OCI-LY7 (cell line): ENCODE data around the gene PRND. TPM values are rescaled to one million over a fixed set of nuclear protein-coding genes. Genes with fewer than 3 reads are reported as not detected.

Experiments used
- BruUV-seq: library from RNA; stranded (reverse); fragments of 400-500 nt; replicated peaks from 2 replicates; lab custom pipeline; 2021; lab: Mats Ljungman, UMichigan
- CTCF ChIA-PET: fragments of 300-600 bp; sonication (Branson Sonifier 250); formaldehyde crosslinking; loops from one replicate; lab custom pipeline; 2022; ENCODE audit warnings: antibody characterized with exemption; ENCODE audit not compliant: unreplicated experiment; lab: Charles Lee
- POLR2A ChIA-PET: fragments of 300-600 bp; sonication (Branson Sonifier 250); formaldehyde crosslinking; loops from one replicate; lab custom pipeline; 2022; ENCODE audit warnings: antibody characterized with exemption; lab: Charles Lee
- DNase-seq: peaks from one replicate; pipeline ENCODE4 v3.0.0-alpha.2; 2015; ENCODE audit warnings: low spot score
- H2AFZ ChIP-seq: fragments of 200-600 bp; sonication (generic), shearing (Covaris generic); 2 replicates; pipeline ENCODE4 v1.6.1; 2014; ENCODE audit warnings: mild to moderate bottlenecking, antibody characterized with exemption, low read length, moderate library complexity
- H3K27ac ChIP-seq: fragments of 200-600 bp; sonication (generic); 2 replicates; pipeline ENCODE4 v1.5.1; 2014; ENCODE audit warnings: mixed run types, low read depth, mild to moderate bottlenecking, moderate library complexity, low read length, inconsistent platforms; ENCODE audit not compliant: poor library complexity, severe bottlenecking
- H3K36me3 ChIP-seq: fragments of 200-600 bp; sonication (generic); 2 replicates; pipeline ENCODE4 v1.6.1; 2014; ENCODE audit warnings: mild to moderate bottlenecking, antibody characterized with exemption, low read length, moderate library complexity, mixed read lengths; ENCODE audit not compliant: insufficient read depth
- H3K4me1 ChIP-seq: fragments of 200-600 bp; sonication (generic); 2 replicates; pipeline ENCODE4 v1.5.1; 2014; ENCODE audit warnings: mild to moderate bottlenecking, low read length; ENCODE audit not compliant: insufficient read depth, poor library complexity, severe bottlenecking
- H3K4me2 ChIP-seq: fragments of 200-600 bp; sonication (generic); 2 replicates; pipeline ENCODE4 v1.6.1; 2014; ENCODE audit warnings: mild to moderate bottlenecking, low read length
- H3K4me3 ChIP-seq: fragments of 200-600 bp; sonication (generic); 2 replicates; pipeline ENCODE4 v1.5.1; 2014; ENCODE audit warnings: mild to moderate bottlenecking, low read depth, low read length; ENCODE audit not compliant: poor library complexity, severe bottlenecking
- H3K79me2 ChIP-seq: fragments of 200-600 bp; sonication (generic); 2 replicates; pipeline ENCODE4 v1.6.1; 2016; ENCODE audit warnings: low read depth, mild to moderate bottlenecking, low read length, moderate library complexity, mixed read lengths; ENCODE audit not compliant: insufficient read depth
- H3K9me2 ChIP-seq: fragments of 200-600 bp; sonication (generic); 2 replicates; pipeline ENCODE4 v1.6.1; 2016; ENCODE audit warnings: mild to moderate bottlenecking, low read length, mixed read lengths; ENCODE audit not compliant: insufficient read depth
- H3K9me3 ChIP-seq: fragments of 200-600 bp; sonication (generic); 2 replicates; pipeline ENCODE4 v1.6.1; 2014; ENCODE audit warnings: mild to moderate bottlenecking, mixed run types, low read length, mixed read lengths
- H4K20me1 ChIP-seq: fragments of 200-600 bp; sonication (generic); 2 replicates; pipeline ENCODE4 v1.6.1; 2014; ENCODE audit warnings: mild to moderate bottlenecking, antibody characterized with exemption, low read length, moderate library complexity, mixed read lengths; ENCODE audit not compliant: insufficient read depth
- CTCF ChIP-seq: fragments of 200-600 bp; sonication (generic); conservative IDR thresholded peaks from 2 replicates; pipeline ENCODE4 v1.5.1; 2014; ENCODE audit warnings: mild to moderate bottlenecking, antibody characterized with exemption, low read length, moderate library complexity, mixed read lengths
- EZH2phosphoT487 ChIP-seq: fragments of 200-600 bp; sonication (generic); IDR thresholded peaks from 2 replicates; pipeline ENCODE4 v1.6.1; 2018; ENCODE audit warnings: low read depth, borderline replicate concordance, mild to moderate bottlenecking, mixed run types, antibody characterized with exemption, low read length, moderate library complexity, mixed read lengths
- intact Hi-C: fragments of 100-400 bp; cut with micrococcal nuclease; formaldehyde crosslinking; loops from one replicate; pipeline ENCODE4 v1.10.0; 2022; ENCODE audit not compliant: unreplicated experiment
- total RNA-seq, 2 experiments: library from RNA; depleted of rRNA in 1 of 2; stranded (reverse); fragments of >200 nt in 1 of 2; shearing (Covaris generic) in 1 of 2; gene quantifications; 2 replicates each; pipeline ENCODE4 v1.2.3, GENCODE V29; 2014 to 2022

Gene PRND
- total RNA-seq, 2 experiments from 2014 or later, result not detected

GRCh38 chr20:4724459-4725262, 3.0 kb downstream of the PRND start:
- peaks cover 22% of the 10 kb centered on the region for H3K4me1 ChIP-seq
- no peak overlapping the region for H2AFZ ChIP-seq
- no peak overlapping the region for H3K4me3 ChIP-seq
- no peak overlapping the region for H3K4me2 ChIP-seq
- H3K9me2 ChIP-seq, result no peaks in the 10 kb centered on the region
- POLR2A ChIA-PET, result interaction anchor here (0.5 kb wide), 1 partner anchor 724 kb away, joined by 3 read pairs; no protein-coding TSS in a partner anchor
- CTCF ChIA-PET, result no interaction called here
- intact Hi-C loops, result no loop called here
- no peaks in the 10 kb centered on the region for H3K9me3 ChIP-seq
- no TSS peak for BruUV-seq
- no peak overlapping the region for H3K27ac ChIP-seq
- TF ChIP-seq CTCF (no peak), EZH2phosphoT487 (no peak)
- no peaks in the 10 kb centered on the region for H4K20me1 ChIP-seq
- no peak for DNase-seq
- no peaks in the 10 kb centered on the region for H3K79me2 ChIP-seq
- no peaks in the 10 kb centered on the region for H3K36me3 ChIP-seq

- H3K4me3 ChIP-seq, result no peak overlapping the region
- POLR2A ChIA-PET, result interaction anchor here (0.5 kb wide), 2 partner anchors 102 to 723 kb away, joined by 3 read pairs; no protein-coding TSS in a partner anchor
- BruUV-seq, result no TSS peak
- no peak overlapping the region for H3K27ac ChIP-seq
- peaks cover 16% of the 10 kb centered on the region for H3K4me1 ChIP-seq
- no peak overlapping the region for H2AFZ ChIP-seq
- no peaks in the 10 kb centered on the region for H3K9me2 ChIP-seq
- DNase-seq, result no peak
- no peaks in the 10 kb centered on the region for H3K36me3 ChIP-seq
- H3K79me2 ChIP-seq, result no peaks in the 10 kb centered on the region
- H3K4me2 ChIP-seq, result no peak overlapping the region
- no peaks in the 10 kb centered on the region for H4K20me1 ChIP-seq
- H3K9me3 ChIP-seq, result no peaks in the 10 kb centered on the region
- CTCF ChIA-PET, result no interaction called here
- TF ChIP-seq EZH2phosphoT487 (no peak), CTCF (no peak)
- intact Hi-C loops, result no loop called here
These were observed 3.5 kb downstream of the PRND start for GRCh38 chr20:4725263-4725550.
